BLaER1 (cell line): ENCODE measurements around the gene RIPK3.

Source experiments
- H3K27ac ChIP-seq: shearing (Covaris generic); formaldehyde crosslinking; 2 replicates; pipeline ENCODE4 v1.8.1; 2022
- H3K27me3 ChIP-seq: shearing (Covaris generic); formaldehyde crosslinking; 2 replicates; pipeline ENCODE4 v1.8.1; 2022
- H3K36me3 ChIP-seq: shearing (Covaris generic); formaldehyde crosslinking; 2 replicates; pipeline ENCODE4 v1.8.1; 2022
- H3K4me1 ChIP-seq: shearing (Covaris generic); formaldehyde crosslinking; 2 replicates; pipeline ENCODE4 v1.8.1; 2022
- H3K4me2 ChIP-seq: shearing (Covaris generic); formaldehyde crosslinking; 2 replicates; pipeline ENCODE4 v1.8.1; 2022
- H3K4me3 ChIP-seq: shearing (Covaris generic); formaldehyde crosslinking; 2 replicates; pipeline ENCODE4 v1.8.1; 2022
- H3K9ac ChIP-seq: shearing (Covaris generic); formaldehyde crosslinking; 2 replicates; pipeline ENCODE4 v1.8.1; 2022
- H3K9me3 ChIP-seq: shearing (Covaris generic); formaldehyde crosslinking; 2 replicates; pipeline ENCODE4 v1.8.1; 2022
- H4K20me1 ChIP-seq: shearing (Covaris generic); formaldehyde crosslinking; 2 replicates; pipeline ENCODE4 v1.8.1; 2022
- Cebpa-rat ChIP-seq: shearing (Covaris generic); IDR thresholded peaks from 2 replicates; pipeline ENCODE4 v1.8.1; 2022

Gene RIPK3

GRCh38 chr14:24351517-24351916 lies 11.7 kb upstream of the RIPK3 start:
- TF ChIP-seq Cebpa-rat = no peak

GRCh38 chr14:24349742-24350141 lies 10.0 kb upstream of the RIPK3 start:
- no peaks in the 10 kb centered on the region; the same call in 1 of the 2 replicates for H3K4me1 ChIP-seq
- H4K20me1 ChIP-seq = no peaks in the 10 kb centered on the region
- H3K27ac ChIP-seq = no peak overlapping the region
- no peaks in the 10 kb centered on the region for H3K36me3 ChIP-seq
- H3K27me3 ChIP-seq = no peaks in the 10 kb centered on the region
- H3K4me3 ChIP-seq = no peak overlapping the region
- no peak overlapping the region for H3K4me2 ChIP-seq
- no peaks in the 10 kb centered on the region for H3K9me3 ChIP-seq
- H3K9ac ChIP-seq = no peak overlapping the region
- TF ChIP-seq Cebpa-rat = no peak

More at GRCh38 chr14:24351517-24351916, 11.7 kb upstream of the RIPK3 start:
- no peaks in the 10 kb centered on the region for H4K20me1 ChIP-seq
- H3K4me3 ChIP-seq = no peak overlapping the region
- H3K9me3 ChIP-seq = no peaks in the 10 kb centered on the region
- no peaks in the 10 kb centered on the region for H3K27me3 ChIP-seq
- H3K27ac ChIP-seq = no peak overlapping the region
- no peak overlapping the region for H3K4me2 ChIP-seq
- H3K4me1 ChIP-seq = no peaks in the 10 kb centered on the region; the same call in 1 of the 2 replicates
- no peaks in the 10 kb centered on the region for H3K36me3 ChIP-seq
- H3K9ac ChIP-seq = no peak overlapping the region

DNA sequence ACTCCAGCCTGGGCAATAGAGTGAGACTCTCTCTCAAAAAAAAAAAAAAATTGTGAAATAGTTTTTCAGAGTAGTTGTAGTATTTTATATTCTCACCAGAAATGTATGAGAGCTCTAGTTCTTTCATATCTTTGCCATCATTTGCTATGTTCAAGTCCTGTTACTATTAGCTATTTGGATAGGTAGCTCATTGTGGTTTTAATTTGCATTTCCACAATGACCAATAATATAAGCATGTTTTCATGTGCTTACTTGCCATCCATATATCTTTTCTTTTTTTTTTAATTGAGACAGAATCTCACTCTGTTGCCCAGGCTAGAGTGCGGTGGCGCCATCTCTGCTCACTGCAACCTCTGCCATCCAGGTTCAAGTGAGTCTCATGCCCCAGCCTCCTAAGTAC lies 8.4 kb upstream of the RIPK3 start:
- H3K9me3 ChIP-seq = no peaks in the 10 kb centered on the region
- H3K27ac ChIP-seq = no peak overlapping the region
- no peaks in the 10 kb centered on the region for H3K36me3 ChIP-seq
- H4K20me1 ChIP-seq = no peaks in the 10 kb centered on the region
- H3K4me2 ChIP-seq = no peak overlapping the region
- H3K27me3 ChIP-seq = no peaks in the 10 kb centered on the region
- no peak for TF ChIP-seq Cebpa-rat
- H3K4me1 ChIP-seq = no peaks in the 10 kb centered on the region; the same call in 1 of the 2 replicates
- H3K9ac ChIP-seq = no peak overlapping the region
- no peak overlapping the region for H3K4me3 ChIP-seq

DNA sequence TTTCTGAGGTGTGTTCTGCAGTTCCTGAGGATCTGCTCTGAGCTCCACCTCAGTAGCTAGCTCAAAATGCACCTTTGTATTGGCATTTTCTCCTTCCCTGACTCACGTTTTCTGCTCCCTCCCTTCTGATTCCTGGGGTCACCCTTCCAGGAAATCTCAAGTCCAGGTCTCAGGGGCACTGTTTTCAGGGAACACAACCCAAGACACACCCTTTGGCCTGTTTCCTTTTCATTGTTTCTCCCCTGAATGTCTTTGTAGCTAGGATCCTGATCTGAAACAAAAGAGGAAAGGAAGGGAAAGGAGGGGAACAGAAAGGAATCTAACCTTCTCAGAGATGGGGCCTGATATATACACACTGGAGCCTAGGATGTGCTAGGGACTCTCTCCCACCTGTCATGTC lies 7.3 kb upstream of the RIPK3 start:
- no peaks in the 10 kb centered on the region for H3K36me3 ChIP-seq
- no peaks in the 10 kb centered on the region for H3K27me3 ChIP-seq
- H3K4me3 ChIP-seq = no peak overlapping the region
- H3K4me2 ChIP-seq = no peak overlapping the region
- H3K27ac ChIP-seq = no peak overlapping the region
- no peak for TF ChIP-seq Cebpa-rat
- no peaks in the 10 kb centered on the region for H3K9me3 ChIP-seq
- no peaks in the 10 kb centered on the region; the same call in 1 of the 2 replicates for H3K4me1 ChIP-seq
- H3K9ac ChIP-seq = no peak overlapping the region
- no peaks in the 10 kb centered on the region for H4K20me1 ChIP-seq

DNA sequence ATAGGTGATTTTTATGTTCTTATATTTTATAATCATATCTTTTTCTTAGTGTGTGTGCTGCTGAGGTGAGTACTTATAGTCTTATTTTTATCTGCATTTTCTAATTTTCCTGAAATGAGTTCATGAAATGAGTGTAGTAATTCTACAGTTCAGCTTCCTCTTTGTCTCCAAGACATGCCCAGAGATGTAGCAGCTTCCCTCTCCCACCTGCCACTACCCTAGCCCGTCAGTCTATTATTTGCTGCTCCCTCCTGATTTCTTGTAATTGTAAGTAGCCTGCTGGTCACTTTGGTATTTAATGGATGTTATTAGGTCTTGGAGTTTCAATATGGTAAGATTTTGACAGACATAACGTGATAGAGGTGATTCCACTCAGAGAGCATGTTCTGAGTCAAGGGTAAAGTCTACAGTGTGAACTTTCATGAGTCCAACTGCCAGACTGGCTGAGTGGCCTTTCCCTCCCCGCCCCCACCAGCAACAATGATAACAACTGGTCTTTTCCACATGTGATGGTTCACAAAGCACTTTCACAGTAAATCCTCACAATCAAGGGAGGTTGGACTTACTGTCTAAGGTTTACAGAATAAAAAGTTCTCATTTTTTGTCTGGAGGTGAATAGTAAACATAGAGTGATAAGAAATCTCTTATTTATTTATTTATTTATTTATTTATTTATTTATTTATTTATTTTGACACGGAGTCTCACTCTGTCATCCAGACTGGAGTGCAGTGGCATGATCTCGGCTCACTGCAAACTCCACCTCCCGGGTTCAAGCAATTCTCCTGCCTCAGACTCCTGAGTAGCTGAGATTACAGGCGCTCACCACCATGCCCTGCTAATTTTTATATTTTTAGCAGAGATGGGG lies 4.2 kb upstream of the RIPK3 start:
- H3K27ac ChIP-seq = no peak overlapping the region
- no peak overlapping the region for H3K4me2 ChIP-seq
- peaks cover 10% of the 10 kb centered on the region for H3K4me1 ChIP-seq
- no peaks in the 10 kb centered on the region for H4K20me1 ChIP-seq
- no peak for TF ChIP-seq Cebpa-rat
- no peak overlapping the region for H3K9ac ChIP-seq
- H3K27me3 ChIP-seq = peaks cover 24% of the 10 kb centered on the region
- H3K4me3 ChIP-seq = no peak overlapping the region
- no peaks in the 10 kb centered on the region for H3K36me3 ChIP-seq
- H3K9me3 ChIP-seq = peaks cover 5% of the 10 kb centered on the region; the same call in 1 of the 2 replicates

GRCh38 chr14:24342889-24343288 lies 3.1 kb upstream of the RIPK3 start:
- H3K9ac ChIP-seq = no peak overlapping the region
- no peak for TF ChIP-seq Cebpa-rat

DNA sequence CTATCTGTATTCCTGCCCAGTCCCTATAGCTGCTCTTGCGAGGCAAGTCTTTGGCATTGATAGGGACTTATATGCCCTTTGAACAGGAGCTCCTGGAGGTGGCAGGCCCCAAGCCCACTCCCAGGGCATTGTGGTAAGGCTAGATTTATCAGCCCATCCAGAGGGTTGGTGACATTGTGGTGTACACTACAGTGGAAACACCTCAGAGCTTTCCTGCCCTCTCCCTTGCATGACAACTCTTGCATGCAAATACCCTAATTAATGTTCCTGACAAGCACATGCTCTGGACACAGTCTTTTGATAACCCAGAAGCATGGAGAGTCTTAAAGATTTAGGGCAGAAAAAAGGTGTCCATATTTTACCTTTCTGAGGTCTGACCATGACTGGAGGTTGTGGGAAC lies 815 bp upstream of the RIPK3 start:
- H3K4me3 ChIP-seq = no peak overlapping the region
- TF ChIP-seq Cebpa-rat = no peak
- H3K4me1 ChIP-seq = peaks cover 22% of the 10 kb centered on the region
- 0 out of 2 replicates have a peak, but pooled peaks cover 2% of the 10 kb centered on the region for H4K20me1 ChIP-seq
- H3K27me3 ChIP-seq = peaks cover 58% of the 10 kb centered on the region
- H3K4me2 ChIP-seq = no peak overlapping the region
- H3K27ac ChIP-seq = no peak overlapping the region
- H3K36me3 ChIP-seq = peaks cover 10% of the 10 kb centered on the region; the same call in 1 of the 2 replicates
- peaks cover 8% of the 10 kb centered on the region; the same call in 1 of the 2 replicates for H3K9me3 ChIP-seq
- H3K9ac ChIP-seq = no peak overlapping the region

More at GRCh38 chr14:24342889-24343288, 3.1 kb upstream of the RIPK3 start:
- Histone ChIP-seq H3K4me3 (no peak overlapping the region), H3K4me2 (no peak overlapping the region), H3K27ac (no peak overlapping the region), H3K4me1 (peaks cover 14% of the 10 kb centered on the region), H4K20me1 (no peaks in the 10 kb centered on the region), H3K27me3 (peaks cover 35% of the 10 kb centered on the region), H3K36me3 (no peaks in the 10 kb centered on the region), H3K9me3 (peaks cover 8% of the 10 kb centered on the region; the same call in 1 of the 2 replicates)

DNA sequence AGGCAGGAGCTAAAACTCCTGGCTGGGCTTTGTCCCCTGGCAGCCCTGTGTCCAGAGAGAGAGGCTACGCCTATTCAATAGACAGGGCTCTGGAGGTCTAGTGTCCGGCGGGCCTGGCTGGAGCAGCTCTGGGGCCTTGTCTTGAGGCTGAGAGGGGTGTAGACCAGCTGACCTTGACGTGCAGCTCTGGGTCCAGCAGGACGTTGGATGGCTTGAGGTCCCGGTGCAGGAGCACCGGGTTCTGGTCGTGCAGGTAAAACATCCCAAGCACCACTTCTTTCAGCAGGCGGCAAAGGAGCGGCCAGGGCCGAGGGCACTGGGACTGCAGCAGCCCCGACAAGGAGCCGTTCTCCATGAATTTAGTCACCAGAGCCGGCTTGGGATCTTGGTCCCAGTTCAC lies 948 bp downstream of the RIPK3 start:
- Histone ChIP-seq H3K4me3 (peak overlapping the region; percentile 62), H3K9me3 (peaks cover 8% of the 10 kb centered on the region; the same call in 1 of the 2 replicates), H4K20me1 (peaks cover 20% of the 10 kb centered on the region), H3K27me3 (peaks cover 76% of the 10 kb centered on the region), H3K36me3 (peaks cover 10% of the 10 kb centered on the region; the same call in 1 of the 2 replicates), H3K4me2 (peak overlapping the region; percentile 64), H3K4me1 (peaks cover 39% of the 10 kb centered on the region), H3K9ac (peak overlapping the region; percentile 36; the same call in 1 of the 2 replicates), H3K27ac (no peak overlapping the region)
- TF ChIP-seq Cebpa-rat = no peak

- Histone ChIP-seq H3K36me3 (peaks cover 10% of the 10 kb centered on the region; the same call in 1 of the 2 replicates), H4K20me1 (peaks cover 30% of the 10 kb centered on the region), H3K27ac (no peak overlapping the region), H3K4me3 (no peak overlapping the region), H3K9ac (no peak overlapping the region), H3K27me3 (peaks cover 86% of the 10 kb centered on the region), H3K4me1 (peaks cover 50% of the 10 kb centered on the region), H3K9me3 (peaks cover 8% of the 10 kb centered on the region; the same call in 1 of the 2 replicates), H3K4me2 (no peak overlapping the region)
- TF ChIP-seq Cebpa-rat = no peak
Measured at GRCh38 chr14:24337824-24338175, 2.0 kb downstream of the RIPK3 start.

- Histone ChIP-seq H3K9ac (no peak overlapping the region), H4K20me1 (peaks cover 35% of the 10 kb centered on the region), H3K4me3 (no peak overlapping the region), H3K4me2 (no peak overlapping the region), H3K27me3 (peaks cover 91% of the 10 kb centered on the region), H3K9me3 (peaks cover 8% of the 10 kb centered on the region; the same call in 1 of the 2 replicates), H3K27ac (no peak overlapping the region), H3K4me1 (peaks cover 55% of the 10 kb centered on the region), H3K36me3 (peaks cover 10% of the 10 kb centered on the region; the same call in 1 of the 2 replicates)
- TF ChIP-seq Cebpa-rat = no peak
Measured at GRCh38 chr14:24337144-24337823, 2.5 kb downstream of the RIPK3 start.
